ENCODE measurements around the gene BAG5.

- TF ChIP-seq CTCF (IDR thresholded peaks at IDR 0.05 in 2 of 3, conservative IDR thresholded peaks at IDR 0.05 in 1 of 3; ENCODE audit: borderline replicate concordance in 1 of 3, insufficient read depth in 1 of 3, low read depth in 2 of 3, low read length in 2 of 3), result no peak
- TF ChIP-seq EZH2 (IDR thresholded peaks at IDR 0.05), result no peak
- TF ChIP-seq POLR2A (IDR thresholded peaks at IDR 0.05; ENCODE audit: borderline replicate concordance, extremely low read depth, insufficient read depth, insufficient read length), result no peak
- TF ChIP-seq POLR2AphosphoS5 (IDR thresholded peaks at IDR 0.05; ENCODE audit: low read depth, low read length), result no peak
- no peak for TF ChIP-seq MAX (IDR thresholded peaks at IDR 0.05)
- no peak for TF ChIP-seq ZNF274 (IDR thresholded peaks at IDR 0.05; ENCODE audit: low read depth, low read length)
- no peak for TF ChIP-seq ZBTB33 (IDR thresholded peaks at IDR 0.05; ENCODE audit: extremely low read depth, insufficient replicate concordance, low read length)
- no peak for TF ChIP-seq REST (IDR thresholded peaks at IDR 0.05; ENCODE audit: low read depth)
- TF ChIP-seq SIN3A (IDR thresholded peaks at IDR 0.05; ENCODE audit: low read depth), result no peak
- no peak for TF ChIP-seq RAD21 (IDR thresholded peaks at IDR 0.05; ENCODE audit: low read depth)
- no peak for TF ChIP-seq JUND (IDR thresholded peaks at IDR 0.05)
- no peak for TF ChIP-seq FOSL1 (IDR thresholded peaks at IDR 0.05; ENCODE audit: low read depth)
- no peak for TF ChIP-seq EZH2phosphoT487 (IDR thresholded peaks at IDR 0.05; ENCODE audit: borderline replicate concordance)
- no peak for TF ChIP-seq YY1 (IDR thresholded peaks at IDR 0.05; ENCODE audit: extremely low read depth, insufficient replicate concordance, low read depth, low read length)
These were observed 27.8 kb downstream of the BAG5 start for GRCh38 chr14:103534576-103535061.
